Subcutaneous adipose tissue (tissue), 4 donors: Measurements from ENCODE around the gene AGBL4. TPM values are rescaled to one million over a fixed set of nuclear protein-coding genes. Genes with fewer than 3 reads are reported as not detected.

ENCODE experiments used
- total RNA-seq, 4 donors: library from RNA; depleted of rRNA; stranded (reverse); fragments of >200 nt; gene quantifications; one replicate each; pipeline ENCODE4 v1.1.0, GENCODE V29; 2016
- TF ChIP-seq, protein P1 (sequence below): fragments of 450-650 bp; IDR thresholded peaks from one replicate; pipeline ENCODE4 v1.5.1; 2016; ENCODE audit warnings: low read depth, mild to moderate bottlenecking, control low read depth, antibody characterized with exemption, moderate library complexity

AGBL4 gene
- total RNA-seq, 4 donors from 2014 or later, result 0.16 to 3.6 (median 0.59) TPM

DNA sequence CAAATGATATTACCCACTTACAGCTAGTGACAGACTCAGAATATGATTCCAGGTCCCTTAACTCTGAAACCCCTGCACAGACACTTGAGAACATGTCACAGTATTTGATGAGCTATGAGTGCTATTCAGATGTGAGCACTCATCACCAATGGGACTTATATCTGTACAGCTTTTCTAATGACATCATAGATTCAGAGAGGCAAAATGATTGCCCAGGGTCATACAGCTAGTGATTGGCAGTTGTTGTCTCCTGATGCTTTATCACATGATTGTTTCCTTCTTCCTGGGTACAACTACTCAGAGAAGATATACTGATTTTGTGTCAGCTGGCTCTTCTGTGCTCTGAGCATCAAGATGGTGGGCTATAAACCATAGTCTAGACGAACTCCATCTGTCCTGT, 819.0 kb downstream of the AGBL4 start:
- TF ChIP-seq, protein P1, sequence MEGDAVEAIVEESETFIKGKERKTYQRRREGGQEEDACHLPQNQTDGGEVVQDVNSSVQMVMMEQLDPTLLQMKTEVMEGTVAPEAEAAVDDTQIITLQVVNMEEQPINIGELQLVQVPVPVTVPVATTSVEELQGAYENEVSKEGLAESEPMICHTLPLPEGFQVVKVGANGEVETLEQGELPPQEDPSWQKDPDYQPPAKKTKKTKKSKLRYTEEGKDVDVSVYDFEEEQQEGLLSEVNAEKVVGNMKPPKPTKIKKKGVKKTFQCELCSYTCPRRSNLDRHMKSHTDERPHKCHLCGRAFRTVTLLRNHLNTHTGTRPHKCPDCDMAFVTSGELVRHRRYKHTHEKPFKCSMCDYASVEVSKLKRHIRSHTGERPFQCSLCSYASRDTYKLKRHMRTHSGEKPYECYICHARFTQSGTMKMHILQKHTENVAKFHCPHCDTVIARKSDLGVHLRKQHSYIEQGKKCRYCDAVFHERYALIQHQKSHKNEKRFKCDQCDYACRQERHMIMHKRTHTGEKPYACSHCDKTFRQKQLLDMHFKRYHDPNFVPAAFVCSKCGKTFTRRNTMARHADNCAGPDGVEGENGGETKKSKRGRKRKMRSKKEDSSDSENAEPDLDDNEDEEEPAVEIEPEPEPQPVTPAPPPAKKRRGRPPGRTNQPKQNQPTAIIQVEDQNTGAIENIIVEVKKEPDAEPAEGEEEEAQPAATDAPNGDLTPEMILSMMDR, result no peak

DNA sequence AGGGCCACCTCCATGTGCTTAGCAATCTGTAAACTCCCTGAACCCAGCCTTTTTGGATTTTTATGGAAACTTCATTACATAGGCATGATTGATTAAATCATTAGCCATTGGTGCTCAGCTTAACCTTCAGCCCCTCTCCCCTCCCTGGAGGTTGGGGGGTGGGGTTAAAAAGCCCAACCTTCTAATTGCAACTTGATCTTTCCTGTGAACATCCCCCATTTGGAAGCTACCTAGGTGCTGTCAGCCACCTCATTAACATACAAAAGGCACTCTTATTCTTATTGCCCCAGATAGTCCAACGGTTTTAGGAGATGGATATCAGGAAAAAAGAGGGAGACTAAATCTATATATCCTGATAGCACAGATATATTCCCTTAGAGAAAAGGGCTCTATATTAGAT, 823.0 kb downstream of the AGBL4 start:
- TF ChIP-seq, protein P1, result no peak

DNA sequence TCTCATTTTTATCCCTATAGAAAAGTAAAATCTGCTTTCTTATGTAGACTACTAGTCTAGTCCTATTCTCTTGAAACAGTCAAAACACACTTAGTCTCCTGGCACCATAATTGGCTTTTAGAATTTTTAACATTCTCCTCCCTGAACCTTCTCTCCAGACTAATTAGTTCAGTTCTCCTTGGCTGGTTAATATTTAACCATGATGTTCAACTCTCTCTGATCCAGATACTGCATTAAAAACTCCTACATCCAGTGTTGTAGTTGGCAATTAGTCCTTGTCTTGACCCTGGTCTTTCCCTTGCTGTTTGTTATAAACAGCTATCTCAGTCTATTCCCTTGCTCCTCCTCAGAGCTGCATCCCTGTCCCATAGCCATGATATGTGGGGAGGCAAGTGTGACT, 824.2 kb downstream of the AGBL4 start:
- TF ChIP-seq, protein P1, result no peak

DNA sequence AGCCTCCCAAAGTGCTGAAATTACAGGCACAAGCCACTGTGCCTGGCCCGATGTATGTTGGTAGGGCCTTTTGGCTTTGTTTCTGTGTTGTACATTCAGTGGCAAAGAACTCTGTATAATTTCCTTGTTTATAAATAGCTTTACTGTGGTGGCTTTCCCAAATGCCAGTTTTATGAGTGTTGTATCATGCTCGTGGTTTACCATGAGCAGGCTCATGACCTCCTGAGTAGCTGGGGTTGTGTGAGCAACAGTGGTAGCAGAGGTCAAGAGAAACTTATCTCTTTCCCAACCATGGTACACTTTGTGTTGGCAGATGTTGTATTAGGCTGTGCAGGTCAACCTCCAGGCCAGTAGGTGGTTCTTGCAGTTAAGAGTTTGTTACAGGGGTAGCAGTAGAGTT, 826.7 kb downstream of the AGBL4 start:
- TF ChIP-seq, protein P1, result no peak

DNA sequence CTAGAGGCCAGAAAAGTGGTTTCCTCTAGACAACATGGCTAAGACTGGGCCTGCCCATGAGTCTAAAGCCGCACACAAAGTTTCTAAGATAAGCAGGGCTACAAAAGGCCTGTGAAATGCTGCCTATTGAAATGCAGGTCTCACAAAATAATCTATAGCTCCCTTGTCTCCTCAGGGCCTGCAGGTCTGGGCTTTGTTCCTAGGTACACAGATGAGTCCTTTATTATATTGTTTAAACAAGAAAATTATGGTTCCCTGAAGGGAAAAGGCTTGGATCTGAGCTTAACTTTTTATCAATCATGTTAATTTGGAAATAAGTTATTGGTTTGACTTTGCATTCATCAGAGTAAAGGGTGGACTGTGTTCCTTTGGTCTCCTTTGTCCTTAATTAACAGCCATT, 833.6 kb downstream of the AGBL4 start:
- TF ChIP-seq, protein P1, result no peak

DNA sequence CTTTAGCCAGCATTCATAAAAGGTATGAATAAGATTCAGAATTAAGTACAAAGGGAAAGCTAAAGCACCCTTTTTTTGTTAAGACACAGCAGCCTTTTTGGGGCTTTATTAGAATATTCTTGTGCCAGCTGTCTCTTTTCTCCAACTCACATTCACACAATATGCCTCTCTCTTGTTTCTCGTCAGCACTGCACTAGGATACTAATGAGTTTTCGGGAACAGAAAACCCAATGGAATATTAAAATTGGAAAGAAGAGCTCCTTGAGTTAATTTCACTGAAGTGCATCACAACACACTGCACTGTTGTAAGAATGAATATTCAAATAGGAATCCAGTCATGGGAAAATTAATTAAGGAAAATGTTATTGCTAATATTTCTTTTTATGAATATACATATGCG, 836.7 kb downstream of the AGBL4 start:
- TF ChIP-seq, protein P1, result no peak

DNA sequence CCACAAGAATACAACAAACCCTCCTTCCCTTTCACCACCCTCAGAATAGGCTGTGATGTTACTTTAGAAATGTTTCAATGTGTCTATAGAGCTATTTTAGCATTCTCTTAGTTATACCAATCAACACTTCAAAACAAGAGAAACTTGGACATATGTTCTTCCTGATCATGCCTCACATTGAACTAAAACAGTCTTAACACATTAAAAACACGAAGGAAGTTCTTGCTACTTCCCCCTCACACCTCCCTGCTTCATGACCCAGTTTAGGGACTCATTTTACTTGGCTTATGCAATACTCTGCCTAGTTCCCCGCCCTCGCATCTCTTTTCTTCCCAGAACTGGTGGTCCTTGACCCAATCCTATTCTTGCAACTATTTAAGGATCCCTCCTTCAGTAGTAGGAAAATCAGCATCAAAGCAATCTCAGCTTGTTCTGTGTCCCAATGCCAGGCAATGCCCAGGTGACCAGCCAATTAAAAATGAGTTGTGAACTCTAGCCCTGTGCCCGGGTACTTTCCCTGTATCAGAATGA, 838.2 kb downstream of the AGBL4 start:
- TF ChIP-seq, protein P1, result no peak
